ENCODE measurements around the gene OGFOD1.

The OGFOD1 gene

GRCh38 chr16:56517206-56517605 lies 65.9 kb downstream of the OGFOD1 start:
- Histone ChIP-seq H3K4me3 (no peak overlapping the region), H3K27ac (no peak overlapping the region), H3K36me3 (peaks cover under 1% of the 10 kb centered on the region; the same call in 1 of the 2 replicates), H3K4me2 (no peak overlapping the region), H4K20me1 (peaks cover 43% of the 10 kb centered on the region), H3K9ac (no peak overlapping the region), H3K9me3 (no peaks in the 10 kb centered on the region), H3K27me3 (no peaks in the 10 kb centered on the region), H3K4me1 (peaks cover 23% of the 10 kb centered on the region)
- TF ChIP-seq Cebpa-rat (IDR thresholded peaks at IDR 0.05) = no peak

DNA sequence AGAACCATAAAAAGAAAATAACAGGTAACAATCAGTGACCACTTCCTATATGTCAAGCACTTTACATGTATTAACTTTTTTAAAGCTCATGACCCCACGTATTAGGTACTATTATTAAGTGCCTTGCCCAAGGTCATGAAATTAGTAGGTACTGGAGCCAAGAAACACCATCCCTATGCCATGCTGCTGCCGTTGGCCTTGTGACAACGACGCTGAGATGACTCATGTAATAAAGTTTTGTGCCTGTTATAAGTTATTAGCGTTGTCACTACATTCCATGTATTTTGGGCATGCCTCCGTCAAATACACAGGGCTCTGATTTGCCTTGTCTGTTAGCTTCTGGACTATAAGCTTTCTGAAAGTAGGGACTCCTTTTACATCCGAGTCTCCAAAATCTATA lies 67.1 kb downstream of the OGFOD1 start:
- TF ChIP-seq Cebpa-rat (IDR thresholded peaks at IDR 0.05) = no peak
- Histone ChIP-seq H3K9me3 (no peaks in the 10 kb centered on the region), H3K36me3 (no peaks in the 10 kb centered on the region), H4K20me1 (peaks cover 43% of the 10 kb centered on the region), H3K4me1 (peaks cover 16% of the 10 kb centered on the region), H3K27ac (no peak overlapping the region), H3K27me3 (no peaks in the 10 kb centered on the region), H3K4me3 (no peak overlapping the region), H3K9ac (no peak overlapping the region), H3K4me2 (no peak overlapping the region)

DNA sequence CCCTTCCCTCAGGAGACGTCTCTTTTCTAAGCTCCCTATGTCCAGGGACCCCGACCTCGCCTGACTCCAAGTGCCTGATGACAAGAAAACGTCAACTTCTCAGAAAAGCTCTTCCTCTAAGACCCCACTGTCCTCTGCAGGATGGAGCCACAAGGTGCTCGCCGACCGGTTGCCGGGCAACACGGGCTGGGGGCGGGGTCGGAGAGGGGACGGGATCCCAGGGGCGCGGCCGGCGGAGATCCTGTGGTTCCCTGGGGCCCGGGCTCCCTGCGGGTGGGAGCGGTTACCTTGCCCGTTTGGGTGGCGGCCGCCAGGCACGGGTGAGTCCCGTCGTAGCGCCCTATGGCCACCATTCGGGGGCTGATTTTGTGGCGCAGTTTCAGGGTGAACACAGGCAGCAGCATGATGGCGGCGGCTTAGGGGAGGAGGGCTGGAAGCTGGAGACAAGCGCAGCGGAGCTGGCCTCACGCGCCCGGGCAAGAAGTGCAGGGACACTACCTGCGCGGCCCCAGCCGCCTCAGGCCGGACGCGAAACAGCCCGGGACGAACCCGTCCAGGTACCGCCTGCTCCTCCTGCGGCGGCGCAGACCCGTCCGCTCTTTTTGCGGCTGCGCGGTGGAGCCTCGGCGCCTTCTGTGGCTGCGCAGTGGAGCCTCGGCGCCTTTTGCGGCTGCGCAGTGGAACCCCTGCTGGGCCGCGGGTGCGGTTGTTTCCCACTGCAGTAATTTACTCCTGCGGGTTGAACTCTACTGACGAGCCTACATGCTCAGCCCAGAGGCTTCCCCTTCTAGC lies 68.3 kb downstream of the OGFOD1 start, which contains the start of gene BBS2:
Gene BBS2, minus strand, starts transcription at position 566 of the 792 bp plus-strand sequence. Its CDS starts 162 bp downstream, at position 404.
- no peak for TF ChIP-seq Cebpa-rat (IDR thresholded peaks at IDR 0.05)
- peak within 1 kb of the TSS; percentile 72 for H3K9ac ChIP-seq
- peaks cover 16% of the 10 kb centered on the region for H3K4me1 ChIP-seq
- peak within 1 kb of the TSS; percentile 93 for H3K4me2 ChIP-seq
- peak within 1 kb of the TSS; percentile 91 for H3K4me3 ChIP-seq
- H3K36me3 ChIP-seq = no peaks in the 10 kb centered on the region
- H4K20me1 ChIP-seq = peaks cover 39% of the 10 kb centered on the region
- H3K27me3 ChIP-seq = no peaks in the 10 kb centered on the region
- 0 out of 2 replicates have a peak within 1 kb of the TSS, but pooled peaks have one; percentile 20 for H3K27ac ChIP-seq
- H3K9me3 ChIP-seq = no peaks in the 10 kb centered on the region

DNA sequence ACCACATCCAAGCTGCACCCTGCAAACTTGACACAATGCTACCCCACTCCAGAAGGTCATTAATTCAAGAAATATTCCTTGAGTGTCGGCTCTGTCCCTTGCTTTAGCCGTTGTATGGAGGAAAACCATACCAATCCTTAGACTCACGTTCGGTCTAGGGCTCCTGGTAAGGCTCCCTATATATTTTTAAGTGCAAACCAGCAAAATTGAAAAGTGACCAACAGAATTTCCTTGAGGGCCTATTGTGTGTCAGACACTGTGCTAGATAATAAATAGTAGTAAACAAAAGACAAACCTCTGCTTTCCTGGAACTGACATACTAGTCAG lies 68.9 kb downstream of the OGFOD1 start:
- Histone ChIP-seq H3K36me3 (no peaks in the 10 kb centered on the region), H3K4me3 (peak overlapping the region; percentile 91), H4K20me1 (peaks cover 34% of the 10 kb centered on the region), H3K4me2 (peak overlapping the region; percentile 93), H3K9ac (peak overlapping the region; percentile 72; the same call in 1 of the 2 replicates), H3K4me1 (peaks cover 16% of the 10 kb centered on the region), H3K9me3 (no peaks in the 10 kb centered on the region), H3K27ac (no peak overlapping the region), H3K27me3 (no peaks in the 10 kb centered on the region)
- TF ChIP-seq Cebpa-rat (IDR thresholded peaks at IDR 0.05) = no peak

DNA sequence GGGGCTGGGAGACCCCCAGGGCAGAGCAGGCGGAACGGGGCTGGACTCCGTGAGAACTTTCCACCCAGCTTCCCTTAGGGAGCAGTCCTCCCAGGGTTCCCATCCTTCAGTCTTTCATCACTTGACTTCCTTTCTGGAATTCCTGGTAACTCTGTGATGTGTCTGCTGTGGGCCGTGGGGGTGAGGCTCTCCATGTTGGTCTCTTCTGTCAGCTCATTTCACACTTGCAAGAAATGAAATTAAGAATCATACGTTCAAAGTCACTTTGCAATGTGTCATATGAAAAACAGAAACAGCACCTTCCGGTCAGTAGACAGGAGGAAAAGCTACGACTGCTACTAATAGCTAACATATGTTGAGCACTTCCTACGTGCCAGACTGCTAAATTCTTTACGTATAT lies 73.9 kb downstream of the OGFOD1 start:
- no peak overlapping the region for H3K4me2 ChIP-seq
- H3K27me3 ChIP-seq = no peaks in the 10 kb centered on the region
- H3K4me3 ChIP-seq = no peak overlapping the region
- H3K4me1 ChIP-seq = peaks cover 6% of the 10 kb centered on the region
- no peak overlapping the region for H3K9ac ChIP-seq
- H3K36me3 ChIP-seq = no peaks in the 10 kb centered on the region
- TF ChIP-seq Cebpa-rat (IDR thresholded peaks at IDR 0.05) = no peak
- H4K20me1 ChIP-seq = no peaks in the 10 kb centered on the region
- no peaks in the 10 kb centered on the region for H3K9me3 ChIP-seq
- no peak overlapping the region for H3K27ac ChIP-seq
